H7 (cell line): ENCODE data around the gene MUC5AC. TPM values are rescaled to one million over a fixed set of nuclear protein-coding genes. Genes with fewer than 3 reads are reported as not detected.
"Not testable (repeated sequence)": the region's sequence is repeated elsewhere in the genome, so short reads cannot be mapped to it uniquely, and the experiment has no call there.

ENCODE experiments used
- DNase-seq: peaks from one replicate; pipeline ENCODE4 v3.0.0; 2012
- H3K27me3 ChIP-seq: 2 replicates; pipeline ENCODE4 v1.6.0; 2011; ENCODE audit warnings: mild to moderate bottlenecking, low read length; ENCODE audit not compliant: control insufficient read depth, insufficient read depth
- H3K36me3 ChIP-seq: replicated peaks from 2 replicates; pipeline ENCODE4 v1.5.1; 2011; ENCODE audit warnings: low read length; ENCODE audit not compliant: control insufficient read depth, insufficient read depth
- H3K4me3 ChIP-seq: 2 replicates; pipeline ENCODE4 v1.5.1; 2011; ENCODE audit warnings: low read depth, mild to moderate bottlenecking, control low read depth, low read length, moderate library complexity; ENCODE audit not compliant: insufficient read depth
- total RNA-seq: library from RNA; depleted of rRNA; stranded (reverse); fragments of >200 nt; shearing (Covaris generic); gene quantifications from 2 replicates; pipeline ENCODE4 v1.2.3, GENCODE V29; 2014; rRNA removed

MUC5AC gene
- total RNA-seq, 1 experiment from 2014 or later: not detected

- not testable (repeated sequence) for H3K4me3 ChIP-seq, H3K36me3 ChIP-seq, H3K27me3 ChIP-seq, DNase-seq
These were observed 86.8 kb downstream of the MUC5AC start for GRCh38 chr11:1244557-1244956.

GRCh38 chr11:1245717-1246116 lies 88.0 kb downstream of the MUC5AC start:
- H3K4me3 ChIP-seq, H3K36me3 ChIP-seq, H3K27me3 ChIP-seq, DNase-seq: not testable (repeated sequence)

GRCh38 chr11:1246301-1246700 lies 88.5 kb downstream of the MUC5AC start:
- not testable (repeated sequence) for H3K27me3 ChIP-seq, DNase-seq, H3K4me3 ChIP-seq, H3K36me3 ChIP-seq

GRCh38 chr11:1247026-1247425 lies 89.3 kb downstream of the MUC5AC start:
- not testable (repeated sequence) for H3K36me3 ChIP-seq, H3K27me3 ChIP-seq, DNase-seq, H3K4me3 ChIP-seq

GRCh38 chr11:1248951-1249350 lies 91.2 kb downstream of the MUC5AC start:
- not testable (repeated sequence) for H3K4me3 ChIP-seq, DNase-seq, H3K36me3 ChIP-seq, H3K27me3 ChIP-seq

- DNase-seq, H3K36me3 ChIP-seq, H3K4me3 ChIP-seq, H3K27me3 ChIP-seq: not testable (repeated sequence)
These were observed 92.7 kb downstream of the MUC5AC start for GRCh38 chr11:1250411-1250810.

Other genes starting within 250 kb of the MUC5AC start
- 36.9 and 38.1 TPM in 2 replicates for gene CHID1, start 247.1 kb upstream of the MUC5AC start, total RNA-seq
- 36.1 and 46.8 TPM in 2 replicates for gene AP2A2, start 232.1 kb upstream of the MUC5AC start, total RNA-seq
- not detected in 2 replicates for gene MUC6, start 121.2 kb upstream of the MUC5AC start, total RNA-seq
- not detected in 2 replicates for gene MUC2, start 83.1 kb upstream of the MUC5AC start, total RNA-seq
- gene MUC5B, start 65.1 kb downstream of the MUC5AC start, total RNA-seq: under 0.01 and 0.07 TPM in 2 replicates
- gene TOLLIP, start 151.7 kb downstream of the MUC5AC start, total RNA-seq: 11.2 and 11.8 TPM in 2 replicates
- 22.2 and 23.6 TPM in 2 replicates for gene BRSK2, start 232.0 kb downstream of the MUC5AC start, total RNA-seq